Measurements from ENCODE around the gene MSLN.

MSLN gene

DNA sequence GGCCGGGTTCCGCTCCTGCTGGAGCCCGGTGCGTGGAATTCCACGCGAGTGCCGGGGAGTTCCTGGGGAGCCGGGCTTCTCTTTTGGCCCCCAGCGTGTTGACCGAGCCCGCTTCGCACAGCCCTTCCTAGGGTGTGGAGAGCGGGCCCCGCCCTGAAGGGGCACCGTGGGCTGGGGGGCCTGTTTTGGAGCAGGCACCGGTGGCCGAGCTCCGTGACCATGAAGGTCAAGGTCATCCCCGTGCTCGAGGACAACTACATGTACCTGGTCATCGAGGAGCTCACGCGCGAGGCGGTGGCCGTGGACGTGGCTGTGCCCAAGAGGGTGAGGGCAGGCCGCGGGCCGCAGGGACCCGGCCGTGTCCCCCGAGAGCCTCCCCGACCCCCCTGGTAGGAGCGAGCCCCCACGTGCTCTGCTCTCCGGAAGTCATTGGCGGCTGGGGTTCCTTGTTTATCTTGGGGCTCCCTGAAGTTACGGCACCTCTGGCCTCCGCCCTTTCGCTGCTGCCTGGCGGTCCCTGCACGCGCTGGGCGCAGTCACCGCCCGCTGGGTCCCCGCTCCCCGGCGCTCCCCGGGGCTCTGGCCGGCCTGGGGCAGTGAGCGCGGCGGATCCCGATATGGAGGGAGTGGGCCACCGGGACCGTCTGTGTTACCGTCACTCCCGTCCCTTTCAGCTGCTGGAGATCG, 33.1 kb upstream of the MSLN start:
- H3K4me3 ChIP-seq (ENCODE audit: low read length): peak overlapping the region; percentile 68; the same call in 1 of the 2 replicates
- no peak for TF ChIP-seq ZNF274 (IDR thresholded peaks at IDR 0.05; ENCODE audit: low read depth, low read length)

DNA sequence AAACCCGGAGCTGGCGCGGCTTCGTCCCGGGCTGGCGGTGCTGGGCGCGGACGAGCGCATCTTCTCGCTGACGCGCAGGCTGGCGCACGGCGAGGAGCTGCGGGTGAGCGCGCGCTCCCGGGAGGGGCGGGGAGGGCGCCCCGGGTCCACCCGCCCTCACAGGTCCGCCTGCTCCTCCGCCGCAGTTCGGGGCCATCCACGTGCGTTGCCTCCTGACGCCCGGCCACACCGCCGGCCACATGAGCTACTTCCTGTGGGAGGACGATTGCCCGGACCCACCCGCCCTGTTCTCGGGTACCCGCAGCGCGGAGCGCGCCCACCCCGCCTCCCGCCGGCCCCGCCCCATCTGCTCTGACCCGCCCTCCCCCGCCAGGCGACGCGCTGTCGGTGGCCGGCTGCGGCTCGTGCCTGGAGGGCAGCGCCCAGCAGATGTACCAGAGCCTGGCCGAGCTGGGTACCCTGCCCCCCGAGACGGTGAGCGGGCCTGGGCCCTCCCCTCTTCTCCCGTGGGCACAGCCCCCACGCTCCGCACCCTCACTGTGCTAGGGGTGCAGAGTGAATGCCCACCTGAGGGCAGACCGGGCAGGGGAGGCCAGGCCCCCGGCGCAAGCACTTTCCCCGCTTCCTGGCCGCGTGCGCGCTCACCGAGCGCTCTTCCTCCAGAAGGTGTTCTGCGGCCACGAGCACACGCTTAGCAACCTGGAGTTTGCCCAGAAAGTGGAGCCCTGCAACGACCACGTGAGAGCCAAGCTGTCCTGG, 32.2 kb upstream of the MSLN start:
- no peak for TF ChIP-seq ZNF274 (IDR thresholded peaks at IDR 0.05; ENCODE audit: low read depth, low read length)
- H3K4me3 ChIP-seq (ENCODE audit: low read length): peak overlapping the region; percentile 36; the same call in 1 of the 2 replicates

DNA sequence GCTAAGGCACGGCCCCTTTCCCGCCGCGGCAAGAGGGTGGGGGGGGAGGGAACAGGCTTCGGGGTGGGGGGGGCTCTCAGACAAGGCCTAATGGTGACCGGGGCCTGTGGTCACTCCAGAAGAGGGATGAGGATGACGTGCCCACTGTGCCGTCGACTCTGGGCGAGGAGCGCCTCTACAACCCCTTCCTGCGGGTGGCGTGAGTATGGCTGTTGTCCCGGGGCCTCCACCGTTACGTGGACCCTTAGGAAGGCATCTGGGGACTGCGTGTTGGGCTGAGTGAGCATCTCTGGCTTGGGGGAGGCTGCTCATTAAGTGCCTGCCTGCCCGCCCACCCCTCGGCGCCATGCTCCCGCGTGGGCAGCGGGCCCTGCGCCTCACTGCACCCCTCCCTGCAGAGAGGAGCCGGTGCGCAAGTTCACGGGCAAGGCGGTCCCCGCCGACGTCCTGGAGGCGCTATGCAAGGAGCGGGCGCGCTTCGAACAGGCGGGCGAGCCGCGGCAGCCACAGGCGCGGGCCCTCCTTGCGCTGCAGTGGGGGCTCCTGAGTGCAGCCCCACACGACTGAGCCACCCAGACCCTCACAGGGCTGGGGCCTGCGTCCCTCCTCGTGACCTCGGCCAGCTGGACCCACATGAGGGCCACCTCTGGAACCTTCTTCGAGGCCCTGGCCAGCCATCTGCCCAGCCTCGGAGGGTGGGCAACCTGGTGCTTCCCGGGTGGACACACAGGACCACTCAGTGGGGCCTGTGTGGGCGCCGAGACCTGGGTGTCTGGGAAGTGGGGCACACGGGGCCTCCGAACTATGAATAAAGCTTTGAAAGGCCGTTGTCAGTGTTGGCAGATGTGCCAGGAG, 31.4 kb upstream of the MSLN start:
- TF ChIP-seq ZNF274 (IDR thresholded peaks at IDR 0.05; ENCODE audit: low read depth, low read length): no peak
- no peak overlapping the region; the same call in 1 of the 2 replicates for H3K4me3 ChIP-seq (ENCODE audit: low read length)

GRCh38 chr16:729768-730665, 30.5 kb upstream of the MSLN start:
- TF ChIP-seq ZNF274 (IDR thresholded peaks at IDR 0.05; ENCODE audit: low read depth, low read length): no peak

DNA sequence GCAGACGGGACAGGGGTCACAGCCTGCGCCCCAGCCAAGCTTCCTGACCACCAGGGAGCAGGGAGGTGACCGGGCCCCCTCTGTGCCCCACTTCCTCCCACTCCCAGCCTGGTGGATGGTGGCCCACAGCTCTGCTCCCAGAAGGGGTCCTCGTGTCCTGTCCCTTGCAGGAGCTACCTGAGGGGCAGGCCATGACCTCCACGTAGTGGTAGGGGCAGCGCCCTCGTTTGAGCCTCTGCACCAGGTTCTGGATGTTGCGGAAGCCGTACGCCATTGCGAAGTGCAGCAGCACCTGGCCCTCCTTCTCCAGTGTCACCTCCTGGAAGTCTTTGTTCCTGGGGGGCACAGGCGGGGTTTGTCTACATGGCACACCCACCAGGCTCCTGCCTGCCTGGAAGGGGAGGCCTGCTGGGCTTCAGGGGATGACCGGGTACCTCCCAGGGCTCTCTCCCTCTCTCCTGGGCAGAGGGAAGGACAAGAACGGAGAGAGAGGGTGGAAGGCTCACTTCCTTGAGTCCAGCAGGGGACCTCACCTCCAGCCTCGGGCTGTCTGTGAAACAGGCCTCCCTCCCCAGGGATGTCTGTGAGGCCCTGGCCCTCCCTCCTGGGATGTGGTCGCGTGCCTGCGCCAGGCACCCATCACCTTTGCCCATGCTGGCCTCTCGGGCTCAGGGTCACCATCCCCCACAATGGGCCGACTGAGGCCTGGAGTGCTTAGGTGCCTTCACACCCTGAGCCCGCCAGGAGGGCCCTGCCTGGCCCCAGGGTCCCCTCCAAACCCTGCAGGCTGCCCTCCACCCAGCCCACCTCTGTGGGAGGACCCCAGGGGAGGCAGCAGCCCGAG, 29.6 kb upstream of the MSLN start:
- H3K4me3 ChIP-seq (ENCODE audit: low read length): no peak overlapping the region
- no peak for TF ChIP-seq ZNF274 (IDR thresholded peaks at IDR 0.05; ENCODE audit: low read depth, low read length)

More at GRCh38 chr16:729768-730665, 30.5 kb upstream of the MSLN start:
- no peak overlapping the region for H3K4me3 ChIP-seq (ENCODE audit: low read length)

- no peak for TF ChIP-seq ZNF274 (IDR thresholded peaks at IDR 0.05; ENCODE audit: low read depth, low read length)
These were observed 28.2 kb upstream of the MSLN start for GRCh38 chr16:732332-732731.

GRCh38 chr16:732936-733335, 27.6 kb upstream of the MSLN start:
- no peak for TF ChIP-seq ZNF274 (IDR thresholded peaks at IDR 0.05; ENCODE audit: low read depth, low read length)
- H3K4me3 ChIP-seq (ENCODE audit: low read length): no peak overlapping the region

More at GRCh38 chr16:732332-732731, 28.2 kb upstream of the MSLN start:
- no peak overlapping the region for H3K4me3 ChIP-seq (ENCODE audit: low read length)

DNA sequence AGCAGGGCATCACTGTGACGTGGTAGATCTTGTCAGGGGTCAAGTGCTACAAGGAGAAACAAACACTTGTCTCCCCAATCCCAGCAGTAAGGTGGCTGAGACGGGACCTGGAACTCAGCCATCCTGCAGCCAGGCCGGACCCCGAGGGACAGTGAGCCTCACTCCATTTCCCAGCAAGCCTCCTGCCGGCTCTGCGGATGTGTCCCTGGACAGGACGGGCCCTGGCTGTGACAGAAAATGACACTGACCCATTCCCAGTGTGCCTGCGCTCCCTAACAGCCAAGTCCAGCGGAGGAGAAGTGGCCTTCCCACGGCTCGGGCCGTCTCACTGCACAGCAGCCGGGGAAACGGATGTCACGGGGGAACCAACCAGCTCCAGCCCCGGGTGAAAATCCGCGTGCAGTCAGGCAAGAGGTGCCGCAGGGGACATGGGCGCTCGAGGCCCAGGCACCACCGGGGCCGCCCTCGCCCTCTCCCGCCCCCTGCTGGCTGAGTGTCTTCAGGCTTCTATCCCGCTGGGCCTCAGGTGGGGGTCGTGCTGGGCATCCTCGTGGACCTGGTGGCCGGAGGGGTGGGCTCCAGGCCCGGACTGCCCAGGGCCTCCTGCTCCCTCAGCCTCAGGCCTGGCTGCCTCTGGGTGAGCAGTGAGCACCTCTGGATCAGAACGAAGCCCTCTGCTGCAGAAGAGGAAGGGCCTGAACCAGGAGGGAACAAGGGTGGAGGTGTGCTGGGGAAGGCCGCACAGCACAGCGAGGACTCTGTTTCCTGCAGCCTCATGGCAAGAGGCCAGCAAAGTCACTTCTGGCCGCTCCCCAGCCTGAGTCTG, 26.9 kb upstream of the MSLN start:
- no peak overlapping the region for H3K4me3 ChIP-seq (ENCODE audit: low read length)
- no peak for TF ChIP-seq ZNF274 (IDR thresholded peaks at IDR 0.05; ENCODE audit: low read depth, low read length)

- TF ChIP-seq ZNF274 (IDR thresholded peaks at IDR 0.05; ENCODE audit: low read depth, low read length): no peak
- no peak overlapping the region for H3K4me3 ChIP-seq (ENCODE audit: low read length)
These were observed 26.1 kb upstream of the MSLN start for GRCh38 chr16:734208-734980.

GRCh38 chr16:734981-735881, 25.3 kb upstream of the MSLN start:
- no peak for TF ChIP-seq ZNF274 (IDR thresholded peaks at IDR 0.05; ENCODE audit: low read depth, low read length)

More at GRCh38 chr16:734981-735881, 25.3 kb upstream of the MSLN start:
- no peak overlapping the region for H3K4me3 ChIP-seq (ENCODE audit: low read length)

Measured in GM08714 (cell line).